Hepatocyte (in vitro differentiated cells): ENCODE measurements around the gene SH3YL1.

Experiments used
- EZH2 ChIP-seq: fragments of 200-600 bp; sonication (generic); IDR thresholded peaks from 2 replicates; pipeline ENCODE4 v1.6.1; 2016; ENCODE audit warnings: antibody characterized with exemption, mild to moderate bottlenecking, borderline replicate concordance
- EZH2phosphoT487 ChIP-seq: fragments of 200-600 bp; sonication (generic); IDR thresholded peaks from one replicate; pipeline ENCODE4 v1.6.1; 2018; ENCODE audit warnings: antibody characterized with exemption, mild to moderate bottlenecking, low read depth, moderate library complexity; ENCODE audit not compliant: unreplicated experiment, severe bottlenecking
- TF ChIP-seq, protein P1 (sequence below): fragments of 200-600 bp; sonication (generic); IDR thresholded peaks from 2 replicates; pipeline ENCODE4 v1.5.1; 2016; ENCODE audit warnings: antibody characterized with exemption, mild to moderate bottlenecking; ENCODE audit not compliant: poor library complexity

GRCh38 chr2:201648-202433, 62.0 kb downstream of the SH3YL1 start:
- TF ChIP-seq EZH2 = no peak
- TF ChIP-seq, protein P1, sequence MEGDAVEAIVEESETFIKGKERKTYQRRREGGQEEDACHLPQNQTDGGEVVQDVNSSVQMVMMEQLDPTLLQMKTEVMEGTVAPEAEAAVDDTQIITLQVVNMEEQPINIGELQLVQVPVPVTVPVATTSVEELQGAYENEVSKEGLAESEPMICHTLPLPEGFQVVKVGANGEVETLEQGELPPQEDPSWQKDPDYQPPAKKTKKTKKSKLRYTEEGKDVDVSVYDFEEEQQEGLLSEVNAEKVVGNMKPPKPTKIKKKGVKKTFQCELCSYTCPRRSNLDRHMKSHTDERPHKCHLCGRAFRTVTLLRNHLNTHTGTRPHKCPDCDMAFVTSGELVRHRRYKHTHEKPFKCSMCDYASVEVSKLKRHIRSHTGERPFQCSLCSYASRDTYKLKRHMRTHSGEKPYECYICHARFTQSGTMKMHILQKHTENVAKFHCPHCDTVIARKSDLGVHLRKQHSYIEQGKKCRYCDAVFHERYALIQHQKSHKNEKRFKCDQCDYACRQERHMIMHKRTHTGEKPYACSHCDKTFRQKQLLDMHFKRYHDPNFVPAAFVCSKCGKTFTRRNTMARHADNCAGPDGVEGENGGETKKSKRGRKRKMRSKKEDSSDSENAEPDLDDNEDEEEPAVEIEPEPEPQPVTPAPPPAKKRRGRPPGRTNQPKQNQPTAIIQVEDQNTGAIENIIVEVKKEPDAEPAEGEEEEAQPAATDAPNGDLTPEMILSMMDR = no peak
- no peak for TF ChIP-seq EZH2phosphoT487
